ENCODE data around the gene TDP1.
"Not testable (repeated sequence)": the region's sequence is repeated elsewhere in the genome, so short reads cannot be mapped to it uniquely, and the experiment has no call there.

The TDP1 gene

DNA sequence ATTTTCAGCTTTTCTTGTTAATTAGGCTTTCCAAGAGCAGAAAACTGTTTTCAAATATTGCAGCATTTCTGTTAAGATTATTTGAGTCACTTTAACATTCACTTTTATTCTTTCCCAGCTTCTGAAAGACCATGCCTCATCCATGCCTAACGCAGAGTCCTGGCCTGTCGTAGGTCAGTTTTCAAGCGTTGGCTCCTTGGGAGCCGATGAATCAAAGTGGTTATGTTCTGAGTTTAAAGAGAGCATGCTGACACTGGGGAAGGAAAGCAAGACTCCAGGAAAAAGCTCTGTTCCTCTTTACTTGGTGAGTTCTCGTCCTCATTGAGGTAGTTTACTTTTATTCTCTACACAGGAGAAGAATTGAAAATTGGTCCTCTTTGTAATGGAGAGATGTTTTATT lies 33.1 kb downstream of the TDP1 start:
- intact Hi-C loops (cut with micrococcal nuclease) = no loop called here
- no peaks in the 10 kb centered on the region for H3K9me3 Mint-ChIP-seq
- no peaks in the 10 kb centered on the region for H3K4me1 Mint-ChIP-seq (ENCODE audit: low read depth)
- H3K4me3 Mint-ChIP-seq = no peak overlapping the region
- H3K27me3 Mint-ChIP-seq = no peaks in the 10 kb centered on the region
- H3K36me3 Mint-ChIP-seq (ENCODE audit: low read depth) = peaks cover 79% of the 10 kb centered on the region
- no peak overlapping the region for H3K27ac Mint-ChIP-seq

DNA sequence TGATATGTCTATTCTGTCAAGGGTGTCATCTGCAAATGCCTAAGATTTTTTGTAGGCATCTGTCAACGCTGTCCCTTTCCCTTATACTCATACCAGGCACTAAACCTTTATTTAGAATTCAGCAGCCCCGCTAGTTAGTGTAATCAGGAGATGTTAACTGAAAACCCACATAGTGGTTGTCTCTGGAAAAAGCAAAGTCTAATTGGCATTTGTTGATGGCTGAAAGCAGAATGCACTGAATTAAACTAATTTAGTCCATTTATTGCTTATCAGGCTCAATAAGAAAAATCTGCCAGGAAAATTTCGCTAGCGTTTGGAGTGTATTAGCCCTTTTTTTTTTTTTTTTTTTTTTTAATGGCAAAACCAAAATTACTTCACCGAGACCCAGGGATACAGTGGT lies 34.5 kb downstream of the TDP1 start:
- Mint-ChIP-seq H3K36me3 (ENCODE audit: low read depth) (peaks cover 80% of the 10 kb centered on the region), H3K4me3 (no peak overlapping the region), H3K4me1 (ENCODE audit: low read depth) (no peaks in the 10 kb centered on the region), H3K27me3 (no peaks in the 10 kb centered on the region), H3K9me3 (no peaks in the 10 kb centered on the region), H3K27ac (no peak overlapping the region)
- intact Hi-C loops (cut with micrococcal nuclease) = no loop called here

- Mint-ChIP-seq H3K27ac (no peak overlapping the region), H3K36me3 (ENCODE audit: low read depth) (peaks cover 81% of the 10 kb centered on the region), H3K27me3 (no peaks in the 10 kb centered on the region), H3K4me1 (ENCODE audit: low read depth) (no peaks in the 10 kb centered on the region), H3K4me3 (no peak overlapping the region), H3K9me3 (no peaks in the 10 kb centered on the region)
- intact Hi-C loops (cut with micrococcal nuclease) = no loop called here
Observed at GRCh38 chr14:89990623-89991275, 35.0 kb downstream of the TDP1 start.

DNA sequence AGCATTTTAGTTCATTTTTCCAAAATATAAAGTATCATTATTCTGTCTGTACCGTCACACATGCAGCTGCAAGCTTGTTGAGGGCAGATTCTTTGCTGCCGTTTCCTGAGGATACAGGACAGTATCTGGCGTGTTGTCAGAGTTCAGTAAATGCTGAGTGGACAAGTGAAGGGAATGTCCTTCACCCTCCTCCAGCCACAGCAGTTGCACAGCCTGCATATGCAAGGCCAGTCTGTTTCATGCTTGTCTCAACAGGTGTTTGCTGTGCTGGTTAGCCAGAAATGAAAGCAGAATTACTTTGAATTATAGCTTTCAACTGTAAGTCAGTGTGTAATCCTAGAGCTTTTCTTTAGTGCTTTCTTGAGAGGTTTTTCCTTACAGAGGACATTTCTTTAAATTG lies 36.5 kb downstream of the TDP1 start:
- H3K4me3 Mint-ChIP-seq = no peak overlapping the region
- H3K36me3 Mint-ChIP-seq (ENCODE audit: low read depth) = peaks cover 81% of the 10 kb centered on the region
- H3K4me1 Mint-ChIP-seq (ENCODE audit: low read depth) = no peaks in the 10 kb centered on the region
- H3K9me3 Mint-ChIP-seq = no peaks in the 10 kb centered on the region
- H3K27me3 Mint-ChIP-seq = no peaks in the 10 kb centered on the region
- intact Hi-C loops (cut with micrococcal nuclease) = no loop called here
- H3K27ac Mint-ChIP-seq = no peak overlapping the region

DNA sequence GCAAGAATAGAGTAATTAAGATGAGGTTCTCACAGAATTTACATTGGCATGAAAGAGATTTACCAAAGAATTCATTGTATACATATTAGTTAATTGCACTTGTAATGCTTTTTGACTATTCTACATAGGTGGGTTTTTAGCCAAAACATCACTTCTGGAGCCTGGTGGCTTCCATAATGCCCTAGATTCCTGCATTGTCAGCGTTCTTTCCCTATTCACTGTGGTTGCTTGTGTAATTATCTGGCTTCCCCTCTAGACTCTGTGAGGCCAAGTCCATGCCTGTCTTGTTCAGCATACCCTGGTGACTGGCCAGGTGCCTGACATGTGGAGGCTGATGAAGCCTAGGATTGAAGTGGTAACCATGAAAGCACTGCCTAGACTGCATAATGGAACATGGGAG lies 41.2 kb downstream of the TDP1 start:
- intact Hi-C loops (cut with micrococcal nuclease) = no loop called here
- Mint-ChIP-seq H3K9me3 (no peaks in the 10 kb centered on the region), H3K27me3 (no peaks in the 10 kb centered on the region), H3K36me3 (ENCODE audit: low read depth) (peaks cover 78% of the 10 kb centered on the region), H3K27ac (no peak overlapping the region), H3K4me3 (no peak overlapping the region), H3K4me1 (ENCODE audit: low read depth) (no peaks in the 10 kb centered on the region)

- Mint-ChIP-seq H3K27me3 (no peaks in the 10 kb centered on the region), H3K4me3 (no peak overlapping the region), H3K36me3 (ENCODE audit: low read depth) (peaks cover 74% of the 10 kb centered on the region), H3K27ac (no peak overlapping the region), H3K9me3 (no peaks in the 10 kb centered on the region), H3K4me1 (ENCODE audit: low read depth) (no peaks in the 10 kb centered on the region)
- intact Hi-C loops (cut with micrococcal nuclease) = no loop called here
Observed at GRCh38 chr14:90000935-90001334, 45.2 kb downstream of the TDP1 start.

GRCh38 chr14:90003526-90004307 lies 48.0 kb downstream of the TDP1 start:
- H3K27me3 Mint-ChIP-seq = no peaks in the 10 kb centered on the region
- H3K36me3 Mint-ChIP-seq (ENCODE audit: low read depth) = peaks cover 74% of the 10 kb centered on the region
- H3K4me1 Mint-ChIP-seq (ENCODE audit: low read depth) = no peaks in the 10 kb centered on the region
- no peak overlapping the region for H3K4me3 Mint-ChIP-seq
- intact Hi-C loops (cut with micrococcal nuclease) = no loop called here
- no peak overlapping the region for H3K27ac Mint-ChIP-seq
- H3K9me3 Mint-ChIP-seq = no peaks in the 10 kb centered on the region

- intact Hi-C loops (cut with micrococcal nuclease) = no loop called here
- Mint-ChIP-seq H3K4me1 (ENCODE audit: low read depth) (no peaks in the 10 kb centered on the region), H3K9me3 (no peaks in the 10 kb centered on the region), H3K27me3 (no peaks in the 10 kb centered on the region), H3K27ac (no peak overlapping the region), H3K36me3 (ENCODE audit: low read depth) (peaks cover 77% of the 10 kb centered on the region), H3K4me3 (no peak overlapping the region)
Observed at GRCh38 chr14:90005441-90005840, 49.7 kb downstream of the TDP1 start.

DNA sequence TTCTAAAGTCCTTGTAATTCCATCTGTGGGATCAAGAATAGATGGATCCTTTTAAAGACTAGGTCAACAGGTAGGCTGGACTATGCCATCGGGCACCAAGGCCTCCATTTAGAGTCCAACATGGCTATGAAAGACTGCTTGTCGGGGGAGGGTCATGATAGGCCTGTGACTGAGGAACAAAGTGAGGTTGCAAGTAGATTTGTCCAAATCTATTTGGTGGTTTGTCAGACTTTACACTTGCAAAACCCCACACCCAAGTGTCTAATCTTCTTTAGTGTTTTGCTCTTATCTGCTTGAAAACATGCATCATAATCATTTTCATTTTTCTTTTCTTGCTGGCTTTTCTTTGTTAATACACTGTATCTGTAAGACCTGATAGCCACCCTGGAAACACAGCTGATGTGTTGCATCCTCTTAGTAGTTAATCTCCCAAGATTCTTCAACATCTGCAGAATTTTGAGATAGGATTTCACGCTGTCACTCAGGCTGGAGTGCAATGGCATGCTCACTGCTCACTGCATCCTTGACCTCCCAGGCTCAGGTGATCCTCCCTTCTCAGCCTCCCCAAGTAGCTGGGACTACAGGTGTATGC lies 50.3 kb downstream of the TDP1 start:
- intact Hi-C loops (cut with micrococcal nuclease) = no loop called here
- Mint-ChIP-seq H3K4me3 (no peak overlapping the region), H3K36me3 (ENCODE audit: low read depth) (peaks cover 80% of the 10 kb centered on the region), H3K4me1 (ENCODE audit: low read depth) (no peaks in the 10 kb centered on the region), H3K27me3 (no peaks in the 10 kb centered on the region), H3K27ac (no peak overlapping the region), H3K9me3 (peaks cover 3% of the 10 kb centered on the region)

DNA sequence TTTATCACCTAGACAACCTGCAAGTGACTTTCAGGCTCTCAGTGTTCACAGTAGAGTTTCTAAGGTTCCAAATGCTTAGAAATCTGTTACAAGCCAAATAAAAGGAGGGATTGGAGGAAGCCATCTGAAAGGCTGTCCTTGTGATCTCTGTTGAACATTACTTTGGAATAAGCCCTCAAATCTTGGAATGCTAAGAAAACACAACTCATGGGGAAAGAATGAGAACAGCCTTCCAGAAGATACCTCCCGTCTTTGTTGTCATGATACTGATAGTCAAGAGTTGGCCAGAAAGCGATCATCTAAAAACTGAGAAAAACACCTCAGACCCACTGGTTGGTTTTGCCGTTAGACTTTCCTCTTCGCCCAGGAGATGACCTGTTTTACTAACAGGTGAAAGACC lies 61.6 kb downstream of the TDP1 start:
- intact Hi-C loops (cut with micrococcal nuclease) = no loop called here
- no peaks in the 10 kb centered on the region for H3K4me1 Mint-ChIP-seq (ENCODE audit: low read depth)
- peaks cover 85% of the 10 kb centered on the region for H3K36me3 Mint-ChIP-seq (ENCODE audit: low read depth)
- H3K27ac Mint-ChIP-seq = no peak overlapping the region
- H3K27me3 Mint-ChIP-seq = no peaks in the 10 kb centered on the region
- no peak overlapping the region for H3K4me3 Mint-ChIP-seq
- H3K9me3 Mint-ChIP-seq = peaks cover 12% of the 10 kb centered on the region

GRCh38 chr14:90019824-90020523 lies 64.2 kb downstream of the TDP1 start:
- Mint-ChIP-seq H3K27ac (no peak overlapping the region), H3K36me3 (ENCODE audit: low read depth) (peaks cover 87% of the 10 kb centered on the region), H3K9me3 (no peaks in the 10 kb centered on the region), H3K27me3 (no peaks in the 10 kb centered on the region), H3K4me3 (no peak overlapping the region), H3K4me1 (ENCODE audit: low read depth) (no peaks in the 10 kb centered on the region)
- intact Hi-C loops (cut with micrococcal nuclease) = no loop called here

DNA sequence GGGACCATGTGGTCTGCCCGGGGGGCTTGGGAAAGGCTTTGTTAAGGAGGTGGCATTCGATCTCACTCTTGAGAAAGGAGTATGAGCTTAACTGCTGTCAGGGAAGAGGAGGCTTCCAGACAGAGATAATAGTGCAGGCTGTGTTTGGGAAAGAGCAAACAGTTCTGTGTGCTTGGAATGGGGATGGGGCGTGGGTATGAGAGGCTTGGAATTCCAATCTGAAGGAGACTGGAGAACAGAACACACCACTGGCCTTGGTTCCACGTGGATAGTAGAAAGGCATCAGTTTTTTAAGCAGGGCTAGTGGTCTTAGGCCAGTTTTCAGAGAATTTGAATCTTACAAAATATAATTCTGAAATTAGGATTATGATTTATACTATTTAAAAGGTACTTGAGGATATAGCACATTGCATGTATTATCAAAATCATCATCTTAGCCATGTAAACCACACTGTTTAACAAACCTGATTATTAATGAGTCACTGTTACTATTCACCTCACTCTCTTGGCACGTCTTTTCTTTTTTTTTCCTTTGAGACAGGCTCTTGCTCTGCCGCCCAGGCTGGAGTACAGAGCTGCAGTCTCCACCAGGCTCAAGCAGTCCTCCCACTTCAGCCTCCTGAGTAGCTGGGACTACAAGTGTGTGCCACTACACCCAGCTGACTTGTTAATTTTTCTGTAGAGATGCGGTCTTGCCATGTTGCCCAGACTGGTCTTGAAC lies 67.6 kb downstream of the TDP1 start:
- Mint-ChIP-seq H3K27ac (no peak overlapping the region), H3K9me3 (no peaks in the 10 kb centered on the region), H3K4me3 (no peak overlapping the region), H3K4me1 (ENCODE audit: low read depth) (no peaks in the 10 kb centered on the region), H3K27me3 (no peaks in the 10 kb centered on the region), H3K36me3 (ENCODE audit: low read depth) (peaks cover 70% of the 10 kb centered on the region)
- intact Hi-C loops (cut with micrococcal nuclease) = no loop called here

GRCh38 chr14:90024910-90025309 lies 69.2 kb downstream of the TDP1 start:
- Mint-ChIP-seq H3K4me1 (ENCODE audit: low read depth) (no peaks in the 10 kb centered on the region), H3K27ac (no peak overlapping the region), H3K36me3 (ENCODE audit: low read depth) (peaks cover 59% of the 10 kb centered on the region), H3K9me3 (no peaks in the 10 kb centered on the region), H3K27me3 (no peaks in the 10 kb centered on the region), H3K4me3 (no peak overlapping the region)
- intact Hi-C loops (cut with micrococcal nuclease) = no loop called here

DNA sequence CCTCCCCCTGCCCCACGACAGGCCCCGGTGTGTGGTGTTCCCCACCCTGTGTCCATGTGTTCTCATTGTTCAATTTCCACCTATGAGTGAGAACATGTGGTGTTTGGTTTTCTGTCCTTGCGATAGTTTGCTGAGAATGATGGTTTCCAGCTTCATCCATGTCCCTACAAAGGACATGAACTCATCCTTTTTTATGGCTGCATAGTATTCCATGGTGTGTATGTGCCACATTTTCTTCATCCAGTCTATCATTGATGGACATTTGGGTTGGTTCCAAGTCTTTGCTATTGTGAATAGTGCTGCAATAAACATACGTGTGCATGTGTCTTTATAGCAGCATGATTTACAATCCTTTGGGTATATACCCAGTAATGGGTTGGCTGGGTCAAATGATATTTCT lies 70.9 kb downstream of the TDP1 start:
- intact Hi-C loops (cut with micrococcal nuclease); H3K9me3 Mint-ChIP-seq; H3K4me1 Mint-ChIP-seq (ENCODE audit: low read depth); H3K4me3 Mint-ChIP-seq; H3K27me3 Mint-ChIP-seq; H3K27ac Mint-ChIP-seq: not testable (repeated sequence)
- peaks cover 58% of the 10 kb centered on the region for H3K36me3 Mint-ChIP-seq (ENCODE audit: low read depth)

Measured in dendritic cell treated with granulocyte-macrophage colony-stimulating factor and Interleukin-4, amounts not matched to agents 40 ng/mL and 50 ng/mL, for 4 days (primary cell).